NCI-H2171 treated with DMSO at 0.1 percent for 48 hours (cell line): ENCODE measurements around the gene RALGPS1.
A peak's percentile ranks its signal among the peaks of the same experiment; 100 is the strongest.

Experiments used
- DNase-seq: peaks from one replicate; lab custom pipeline; 2025; lab: John Stamatoyannopoulos, UW

Gene RALGPS1

DNA sequence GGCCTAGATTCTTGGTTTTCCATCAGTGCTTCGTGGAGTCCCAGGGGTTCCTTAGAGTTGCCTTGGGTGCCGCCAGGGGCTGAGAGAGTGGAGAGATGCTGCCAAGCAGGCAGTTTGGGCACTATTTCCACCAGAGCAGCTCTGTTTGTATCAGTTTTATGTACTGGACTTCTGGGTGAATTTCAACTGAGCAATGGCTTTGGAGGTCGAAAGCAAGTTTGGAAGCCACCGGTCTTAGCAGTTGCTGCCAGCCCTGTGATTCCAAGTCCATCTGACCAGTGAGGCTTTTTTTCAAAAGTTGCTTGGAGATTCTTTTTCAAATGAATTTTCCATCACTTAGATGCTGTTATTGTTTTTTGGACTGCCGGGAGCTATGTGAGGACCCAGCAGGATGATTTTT, 139.4 kb downstream of the RALGPS1 start:
- no peak for DNase-seq

GRCh38 chr9:127055745-127056402, 141.3 kb downstream of the RALGPS1 start:
- DNase-seq, result no peak

DNA sequence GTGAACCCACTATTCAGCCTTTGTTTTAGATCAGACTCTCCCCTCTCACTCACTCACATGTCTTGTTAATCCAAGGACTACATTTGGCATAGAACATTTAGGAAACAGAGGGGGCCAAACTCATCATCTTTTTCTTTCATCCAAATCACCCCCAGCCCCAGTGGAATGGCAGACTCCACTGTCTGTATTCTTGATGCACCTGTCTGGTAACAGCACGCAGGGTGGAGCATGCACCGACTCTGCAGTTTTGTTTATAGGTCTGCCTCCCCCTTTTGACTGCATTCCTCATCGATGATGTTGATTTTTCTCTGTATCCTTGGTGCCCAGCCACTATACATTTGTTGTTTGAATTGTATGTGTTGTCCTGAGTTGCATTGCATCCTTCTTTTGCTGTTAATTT, 141.9 kb downstream of the RALGPS1 start:
- DNase-seq, result no peak

- DNase-seq, result peak; percentile 93
Observed at GRCh38 chr9:127058011-127058644, 143.5 kb downstream of the RALGPS1 start.

GRCh38 chr9:127058645-127059021, 144.1 kb downstream of the RALGPS1 start:
- DNase-seq, result no peak

DNA sequence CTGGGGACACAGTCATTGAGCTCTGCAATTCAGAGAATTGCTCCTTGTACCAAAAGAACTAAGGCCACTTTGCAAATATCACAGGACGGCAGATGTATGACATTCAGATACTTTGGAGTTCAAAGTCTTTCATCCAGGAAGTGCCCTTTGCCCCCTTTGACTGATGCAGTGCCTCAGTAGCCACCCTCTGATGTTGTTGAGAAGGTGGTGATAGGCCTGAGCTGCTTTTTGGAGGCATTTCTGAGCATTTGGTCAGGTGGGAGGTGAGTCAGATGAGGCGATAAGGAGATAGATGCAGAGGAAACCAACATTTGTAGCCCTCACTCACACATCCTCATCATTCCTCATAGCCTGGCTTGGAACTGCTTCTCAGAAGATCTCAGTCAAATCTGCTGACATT, 144.4 kb downstream of the RALGPS1 start:
- DNase-seq, result no peak

DNA sequence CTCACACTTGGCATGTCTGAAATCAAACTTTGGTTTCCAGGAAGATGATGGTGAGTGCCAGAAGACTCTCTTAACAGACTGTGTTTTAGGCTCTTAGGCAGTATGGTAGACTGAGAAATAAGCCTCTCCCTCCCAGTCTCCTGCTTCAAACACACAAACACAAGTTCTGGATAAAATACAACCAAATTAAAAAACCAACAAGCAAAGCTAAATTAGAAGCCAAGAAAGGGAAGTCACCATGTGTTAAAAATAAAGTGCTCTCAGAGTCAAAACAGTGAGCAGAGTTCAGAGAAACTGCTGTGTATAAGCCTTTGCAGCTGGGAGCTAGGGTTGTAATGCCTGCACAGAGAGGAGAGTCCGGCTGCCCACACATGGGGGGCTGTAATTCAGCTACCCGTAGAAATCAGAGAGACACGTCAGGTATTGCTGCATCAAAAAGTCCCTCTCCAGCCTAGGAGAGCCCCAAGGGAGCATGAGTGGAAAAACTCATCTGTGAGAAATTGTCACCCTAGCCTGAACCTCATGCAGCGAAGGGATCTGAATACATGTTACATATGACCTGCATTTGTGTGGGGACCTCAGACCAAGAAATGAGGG, 145.3 kb downstream of the RALGPS1 start:
- no peak for DNase-seq

DNA sequence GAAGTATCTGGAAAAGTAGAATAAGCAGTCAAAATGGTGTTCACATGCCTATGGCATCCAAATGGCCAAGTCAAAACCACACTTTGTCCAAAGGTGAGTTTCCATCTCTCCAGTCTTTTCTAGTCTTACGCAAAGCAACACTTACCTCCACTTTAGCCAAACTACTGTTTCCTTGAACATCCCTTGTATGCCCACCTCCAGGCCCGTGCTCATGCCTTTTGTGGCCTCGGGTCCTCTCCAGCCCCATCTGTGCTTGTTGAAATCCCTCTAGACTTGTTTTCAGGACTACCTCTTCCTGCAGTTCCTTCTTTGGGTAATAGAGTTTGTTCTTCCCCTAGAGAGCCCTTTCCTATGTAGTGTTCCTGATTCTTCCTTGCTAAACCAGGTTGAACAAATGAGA, 146.8 kb downstream of the RALGPS1 start:
- DNase-seq, result no peak

DNA sequence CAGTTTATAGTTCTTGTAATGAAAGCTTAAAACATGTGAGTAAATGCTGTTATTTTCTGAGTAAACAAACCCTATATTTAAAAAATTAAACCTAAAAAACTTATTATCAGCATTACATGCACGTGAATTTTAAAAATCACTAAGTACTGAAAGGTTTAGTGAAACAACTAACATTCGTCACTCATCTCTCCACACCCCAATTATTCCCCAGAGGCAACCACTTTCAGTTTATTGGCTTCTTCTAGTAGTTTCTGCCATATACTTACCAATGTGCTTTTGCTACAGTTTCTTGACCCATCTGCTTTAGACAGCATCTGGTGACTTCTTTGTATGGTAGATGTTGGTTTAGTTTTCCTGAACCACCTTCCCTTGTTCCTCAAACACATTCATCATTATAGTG, 149.8 kb downstream of the RALGPS1 start:
- DNase-seq, result no peak

DNA sequence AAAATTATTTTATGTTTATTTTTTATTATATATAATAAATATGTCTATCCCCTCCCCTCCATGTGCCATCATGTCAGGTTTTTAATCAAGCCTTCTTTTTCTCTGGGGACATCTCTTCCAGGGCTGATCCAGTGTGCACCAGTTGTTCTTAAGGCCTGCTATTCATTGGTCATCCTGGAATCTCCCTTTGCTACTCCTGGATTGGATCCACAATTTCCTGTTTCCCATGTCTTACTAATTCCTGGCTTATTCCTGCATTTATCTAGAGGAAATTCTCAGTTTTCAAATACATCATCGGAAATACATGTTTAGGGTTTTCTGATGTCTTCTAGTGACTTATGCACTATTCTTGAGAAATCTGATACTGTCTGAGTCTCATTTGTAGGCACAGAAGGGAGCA, 151.0 kb downstream of the RALGPS1 start:
- no peak for DNase-seq

DNA sequence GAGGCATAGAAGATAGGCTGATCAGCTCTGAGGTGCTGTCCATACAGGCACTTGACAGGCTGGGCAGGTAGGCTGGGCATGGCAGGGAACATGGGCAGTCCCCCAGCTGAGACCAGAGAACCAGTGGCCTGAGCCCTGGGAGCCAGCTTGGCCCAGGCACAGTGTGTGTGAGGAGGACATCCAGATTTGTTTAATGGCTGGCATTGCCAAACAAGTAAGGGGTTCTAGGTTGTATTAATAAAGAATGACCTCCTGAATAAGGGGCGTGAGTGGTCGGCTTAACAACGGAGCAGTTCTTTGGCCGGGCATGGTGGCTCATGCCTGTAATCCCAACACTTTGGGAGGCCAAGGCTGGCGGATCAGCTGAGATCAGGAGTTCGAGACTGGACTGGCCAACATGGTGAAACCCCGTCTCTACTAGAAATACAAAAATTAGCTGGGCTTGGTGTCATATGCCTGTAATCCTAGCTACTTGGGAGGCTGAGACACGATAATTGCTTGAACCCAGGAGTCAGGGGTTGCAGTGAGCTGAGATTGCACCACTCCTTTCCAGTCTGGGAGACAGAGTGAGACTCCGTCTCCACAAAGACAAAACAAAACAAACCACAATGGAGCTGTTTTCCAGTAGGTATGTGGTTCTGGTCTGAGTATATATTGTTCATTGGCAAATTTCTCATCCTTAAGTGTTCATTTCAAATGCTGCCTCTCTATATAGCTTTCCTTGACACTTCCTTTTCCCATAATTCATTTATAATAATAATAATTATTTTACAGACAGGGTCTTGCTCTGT, 151.7 kb downstream of the RALGPS1 start:
- DNase-seq, result no peak

- DNase-seq, result no peak
Observed at GRCh38 chr9:127066851-127067136, 152.2 kb downstream of the RALGPS1 start.

DNA sequence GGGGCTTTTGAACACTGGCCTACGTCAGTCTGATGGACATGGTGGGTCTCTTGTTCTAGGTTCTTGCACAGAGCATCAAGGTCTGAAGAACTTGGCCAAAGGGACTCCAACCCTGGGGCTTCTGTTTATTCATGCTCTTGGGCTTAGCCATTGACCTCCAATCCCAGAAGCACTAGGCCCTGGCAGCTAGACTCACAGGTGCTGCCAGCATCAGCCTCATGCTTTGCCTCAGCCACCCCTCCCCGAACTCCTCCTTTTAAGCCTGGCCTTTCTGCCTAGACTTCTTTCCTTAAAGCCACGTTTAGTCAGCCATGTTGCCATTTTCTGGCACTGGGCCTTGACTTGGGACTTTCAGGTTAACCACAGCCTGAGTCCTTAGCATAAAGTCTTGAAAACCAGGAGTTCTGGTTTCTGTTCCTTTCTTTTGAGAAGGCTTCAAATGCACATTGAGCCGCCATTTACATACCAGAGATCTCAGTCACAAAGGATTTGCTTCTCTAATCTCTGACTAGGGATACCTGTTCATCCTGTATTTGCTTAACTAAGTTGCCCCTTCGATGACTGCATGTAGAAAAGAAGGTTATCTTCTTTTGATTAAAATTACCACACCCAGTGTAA, 153.1 kb downstream of the RALGPS1 start:
- no peak for DNase-seq

DNA sequence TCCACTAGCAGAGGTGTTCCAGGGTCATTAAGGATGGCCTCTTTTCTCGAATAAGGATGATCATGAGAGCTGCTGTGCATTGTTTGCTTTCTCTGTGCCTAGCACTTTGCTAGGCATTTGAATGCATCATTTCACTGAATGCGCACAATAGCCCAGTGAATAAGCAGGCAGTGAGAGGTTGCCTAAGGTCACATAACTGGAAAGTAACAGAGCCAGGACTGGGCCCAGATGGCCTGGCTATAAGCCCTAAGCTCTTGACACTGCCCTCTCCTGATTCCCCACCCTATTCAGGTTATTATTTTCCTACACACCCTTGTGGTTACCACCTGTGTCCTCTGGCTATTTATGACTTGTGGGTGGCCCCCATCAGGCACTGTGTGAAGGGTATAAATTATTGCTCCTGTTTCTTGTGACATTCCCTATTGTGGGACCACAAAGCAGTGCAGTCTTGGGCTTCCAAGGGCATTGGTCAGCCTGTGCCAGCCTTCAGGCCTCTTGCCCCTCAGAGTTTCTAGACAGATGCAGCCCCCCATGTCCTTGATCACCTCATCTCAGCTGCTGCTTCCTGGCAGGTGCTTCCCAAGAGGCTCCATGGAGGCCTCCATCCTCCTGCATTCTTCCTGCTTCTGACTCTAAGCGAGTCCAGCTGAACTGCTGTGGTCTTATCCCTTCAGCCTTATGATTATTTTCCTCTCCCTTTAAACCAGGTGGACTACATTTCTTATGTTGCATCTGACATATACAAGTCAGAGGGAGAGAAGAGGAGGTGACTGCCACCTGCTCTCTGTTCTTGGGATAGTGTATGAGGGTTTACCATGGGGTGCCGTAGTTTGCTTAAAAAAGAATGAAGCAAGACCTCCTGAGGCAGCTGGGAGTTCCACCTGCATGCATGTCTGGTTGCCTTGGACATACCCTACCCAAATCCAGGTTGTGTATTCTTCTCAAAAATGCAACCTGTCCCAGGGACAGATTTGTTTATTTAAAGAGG, 160.3 kb downstream of the RALGPS1 start:
- no peak for DNase-seq

- no peak for DNase-seq
Observed at GRCh38 chr9:127075624-127076372, 161.2 kb downstream of the RALGPS1 start.

- DNase-seq, result no peak
Observed at GRCh38 chr9:127076860-127077643, 162.5 kb downstream of the RALGPS1 start.

- no peak for DNase-seq
Observed at GRCh38 chr9:127077644-127077946, 163.0 kb downstream of the RALGPS1 start.

DNA sequence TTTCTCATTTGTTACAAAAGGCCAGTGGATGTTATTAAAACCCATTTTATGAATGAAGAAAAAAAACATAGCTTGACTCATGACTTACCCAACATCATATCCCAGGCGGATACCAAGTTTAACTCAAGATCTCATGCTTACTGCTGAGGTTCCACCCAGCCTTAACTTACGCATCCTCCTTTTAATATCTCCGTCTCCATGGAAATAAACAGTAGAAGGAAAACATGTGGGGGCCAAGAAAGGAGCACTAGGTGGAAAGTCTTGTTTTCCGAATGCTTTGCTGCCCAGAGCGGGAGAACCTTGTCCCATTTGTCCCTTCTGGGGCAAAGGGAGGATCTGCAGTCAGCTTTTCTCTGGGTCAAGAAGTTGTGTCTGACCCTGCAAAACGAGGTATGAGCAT, 163.8 kb downstream of the RALGPS1 start:
- DNase-seq, result no peak

- no peak for DNase-seq
Observed at GRCh38 chr9:127078988-127079387, 164.4 kb downstream of the RALGPS1 start.
